ENCODE results near the gene TCERG1.
A peak's percentile ranks its signal among the peaks of the same experiment; 100 is the strongest.

The TCERG1 gene

DNA sequence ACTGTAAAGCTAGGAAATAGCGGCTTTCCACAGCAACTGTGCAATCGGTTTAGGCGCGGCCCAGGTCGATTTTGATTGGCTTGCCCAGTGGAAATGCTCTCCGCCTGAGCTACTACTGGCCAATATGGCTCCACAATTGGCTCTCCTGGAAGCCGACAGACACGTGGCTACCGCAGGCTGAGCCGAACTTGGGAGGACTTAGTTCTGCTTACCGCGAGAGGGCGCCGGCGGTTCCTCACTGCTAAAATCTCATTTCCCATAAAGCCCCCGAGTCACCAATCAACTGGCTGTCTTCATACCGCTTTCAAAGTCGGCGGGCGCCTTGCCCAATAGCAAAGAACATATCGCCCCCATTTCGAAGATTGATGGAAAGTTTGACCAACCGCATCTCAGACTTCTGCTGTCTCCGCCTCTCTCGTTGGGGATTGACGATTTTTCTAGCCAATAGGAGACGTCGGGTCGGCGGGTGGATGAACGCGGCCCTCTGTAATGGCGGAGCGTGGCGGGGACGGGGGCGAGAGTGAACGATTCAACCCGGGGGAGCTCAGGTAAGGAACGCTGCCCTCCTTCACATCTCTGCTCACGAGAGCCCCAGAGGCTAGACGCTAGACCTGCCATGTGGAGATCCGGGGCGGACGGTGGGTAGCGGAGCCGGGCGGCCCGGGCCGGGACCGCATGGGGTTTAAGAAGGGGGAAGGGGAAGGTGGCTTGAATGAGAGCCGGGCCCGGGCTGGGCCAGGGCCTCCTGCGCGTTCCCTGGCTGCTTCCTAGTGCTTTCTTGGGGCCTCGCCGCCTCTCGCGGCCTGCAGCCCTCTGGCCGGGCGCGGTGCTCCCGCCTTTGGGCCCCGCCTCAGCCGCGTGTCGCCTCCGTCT is at the start of gene TCERG1:
Gene TCERG1 (plus strand): TSS at position 473 of the 873 bp plus-strand sequence. CDS start 17 bp downstream, at position 490.
- peak; percentile 99 to 100 for DNase-seq

DNA sequence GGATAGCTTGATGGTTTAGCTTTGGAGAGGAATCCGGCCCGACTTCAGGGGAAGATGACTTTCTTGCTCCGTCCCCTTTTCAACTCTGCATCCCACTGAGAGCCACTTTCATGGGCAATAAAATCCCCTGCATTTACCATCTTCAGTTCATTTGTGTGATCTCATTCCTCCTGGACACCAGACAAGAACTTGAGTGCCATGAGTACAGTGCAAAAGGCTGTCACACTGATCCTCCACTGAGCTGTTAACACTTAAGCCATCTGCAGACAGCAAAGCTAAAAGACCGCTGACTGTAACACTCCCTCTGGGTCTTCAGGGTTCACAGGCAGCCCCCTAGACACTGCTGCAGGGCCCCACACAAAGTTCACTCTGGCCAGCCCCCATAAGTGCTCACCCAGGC is 48.3 kb upstream of the TCERG1 start:
- no peak for DNase-seq

DNA sequence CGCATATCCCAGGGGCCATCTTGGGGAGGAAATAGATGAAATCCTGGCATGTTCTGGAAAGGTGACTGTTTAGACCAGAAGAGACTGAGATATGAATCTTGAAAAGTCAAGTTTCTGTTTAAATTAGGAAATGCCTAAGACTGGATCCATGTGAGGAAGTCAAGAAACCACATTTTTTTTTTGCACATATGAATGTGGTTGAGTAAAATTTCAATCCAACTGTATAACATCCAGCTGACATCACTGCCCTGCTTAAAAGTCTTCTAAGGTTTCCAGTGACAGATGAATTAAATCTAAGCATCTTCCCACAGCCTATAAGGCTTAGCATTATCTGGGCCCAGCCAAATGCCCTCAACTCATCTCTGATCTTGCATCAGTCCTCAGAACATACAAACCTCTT is 47.7 kb upstream of the TCERG1 start:
- DNase-seq = no peak

DNA sequence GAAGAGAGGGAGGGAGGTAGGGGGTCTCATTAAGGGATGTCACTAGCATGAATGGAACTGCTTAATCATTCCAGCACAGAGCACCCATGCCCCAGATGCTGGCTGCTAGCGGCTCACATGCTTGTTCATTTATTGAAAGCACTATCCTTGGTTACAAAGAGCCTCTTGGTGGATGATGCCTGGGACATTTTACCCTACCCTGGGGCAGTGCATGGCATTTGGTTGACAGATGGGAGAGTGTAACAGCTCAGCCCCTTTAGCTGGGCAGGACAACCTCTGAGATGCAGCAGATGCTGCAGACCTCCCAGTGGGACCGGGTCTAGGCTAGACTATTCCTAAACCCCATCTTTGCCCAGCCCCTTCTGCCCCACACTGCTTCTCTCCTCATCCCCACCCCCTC is 46.9 kb upstream of the TCERG1 start:
- no peak for DNase-seq

DNA sequence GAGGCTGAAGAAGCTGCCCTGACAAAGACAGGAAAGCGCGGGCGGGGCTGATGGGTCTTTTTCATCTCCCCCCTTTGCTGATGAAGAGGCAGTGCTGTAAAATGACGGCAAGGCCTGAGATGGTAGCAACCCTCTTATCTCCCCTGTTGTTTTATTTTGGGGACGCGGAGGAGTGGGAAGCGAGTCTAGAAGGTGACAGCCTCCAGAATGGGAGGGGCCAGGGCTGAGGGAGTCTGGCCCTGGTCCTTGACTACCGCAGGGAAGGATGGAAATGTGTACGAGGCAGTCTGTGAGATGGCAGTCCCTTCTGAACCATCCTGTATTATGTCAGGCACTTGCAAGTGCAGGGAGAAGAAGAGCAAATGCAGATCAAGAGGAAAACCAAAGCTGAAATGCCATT is 46.1 kb upstream of the TCERG1 start:
- DNase-seq = no peak

DNA sequence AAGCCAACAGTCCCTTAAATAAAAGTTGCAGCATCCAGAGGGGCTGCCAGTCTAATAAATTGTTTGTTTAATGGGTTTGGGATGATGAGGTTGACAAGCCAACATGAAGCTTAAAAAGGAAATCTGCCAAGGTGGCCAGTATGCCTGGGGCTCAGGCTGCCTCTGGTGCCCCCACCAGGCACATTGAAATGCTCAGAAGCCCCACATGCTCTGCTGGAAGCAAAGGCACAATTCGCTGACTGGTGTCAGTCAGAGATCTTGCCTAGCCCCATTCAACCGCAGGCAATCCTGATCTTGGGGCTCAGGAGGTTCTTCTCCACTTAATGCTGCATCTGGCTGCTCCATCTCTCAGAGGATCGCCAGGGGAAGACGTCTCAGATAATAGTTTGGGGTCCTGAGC is 44.2 kb upstream of the TCERG1 start:
- DNase-seq = no peak

DNA sequence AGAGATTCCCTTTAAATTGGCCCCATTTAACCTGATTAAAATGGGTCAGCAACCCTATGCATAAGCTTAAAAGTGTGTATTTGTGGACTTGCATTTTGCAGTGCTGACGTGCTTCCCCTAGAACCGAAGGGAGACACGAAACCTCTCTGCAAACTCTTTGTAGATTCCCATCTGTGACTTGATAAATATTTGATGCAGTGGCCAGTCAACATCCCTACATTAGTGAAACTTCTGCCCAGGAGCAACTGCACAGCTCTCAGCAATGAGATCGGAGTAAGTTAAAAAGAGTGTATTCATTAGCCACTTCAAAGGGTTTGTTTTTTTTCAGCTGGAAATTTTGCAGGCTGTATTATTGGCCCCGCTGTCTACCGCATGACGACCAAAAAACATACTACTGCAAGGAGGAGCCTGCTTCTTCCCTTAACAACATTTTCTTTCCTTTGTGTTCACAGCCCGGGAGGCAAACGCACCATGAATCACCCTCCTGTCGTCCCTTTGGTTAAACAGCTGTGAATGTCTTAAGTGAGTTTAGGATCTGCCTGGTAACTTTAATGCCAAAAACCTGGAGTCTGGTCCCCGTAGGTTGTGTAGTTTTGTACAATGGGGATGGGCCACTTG is 38.0 kb upstream of the TCERG1 start:
- DNase-seq = no peak

DNA sequence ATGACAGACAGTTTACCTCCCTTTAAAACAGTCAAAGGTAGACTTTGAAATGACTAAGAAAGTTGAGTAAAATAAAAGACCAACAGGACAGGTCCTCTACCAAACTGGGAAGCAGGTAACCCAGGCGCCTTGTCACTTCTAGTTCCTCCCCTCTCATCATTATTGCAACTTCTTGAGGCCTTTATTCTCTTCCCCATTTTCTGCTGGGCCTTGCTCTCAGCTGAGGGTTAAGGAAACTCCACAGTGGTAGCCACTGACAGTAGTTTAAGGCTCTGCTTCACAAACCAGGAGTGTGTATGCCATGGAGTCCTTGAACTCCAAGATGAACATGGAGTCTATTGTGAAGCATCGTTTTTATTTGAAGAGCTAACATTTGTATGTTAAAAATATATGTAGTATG is 36.9 kb upstream of the TCERG1 start:
- no peak for DNase-seq

DNA sequence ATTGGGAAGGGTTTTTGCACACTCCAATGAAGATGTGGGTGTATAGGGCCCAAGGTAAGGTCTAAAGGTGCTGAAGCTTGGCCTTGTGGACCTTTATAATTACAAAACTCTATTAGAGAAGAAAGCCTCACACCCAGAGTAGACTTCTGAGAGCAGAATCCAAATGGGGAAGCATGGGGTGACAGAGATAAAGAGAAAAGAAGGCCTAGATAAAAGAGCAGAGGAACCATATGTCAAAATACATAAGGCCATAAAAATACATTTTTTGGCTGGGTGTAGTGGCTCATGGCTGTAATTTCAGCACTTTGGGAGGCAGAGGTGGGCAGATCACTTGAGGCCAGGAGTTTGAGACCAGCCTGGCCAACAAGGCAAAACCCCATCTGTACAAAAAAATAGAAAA is 27.4 kb upstream of the TCERG1 start:
- DNase-seq = no peak

DNA sequence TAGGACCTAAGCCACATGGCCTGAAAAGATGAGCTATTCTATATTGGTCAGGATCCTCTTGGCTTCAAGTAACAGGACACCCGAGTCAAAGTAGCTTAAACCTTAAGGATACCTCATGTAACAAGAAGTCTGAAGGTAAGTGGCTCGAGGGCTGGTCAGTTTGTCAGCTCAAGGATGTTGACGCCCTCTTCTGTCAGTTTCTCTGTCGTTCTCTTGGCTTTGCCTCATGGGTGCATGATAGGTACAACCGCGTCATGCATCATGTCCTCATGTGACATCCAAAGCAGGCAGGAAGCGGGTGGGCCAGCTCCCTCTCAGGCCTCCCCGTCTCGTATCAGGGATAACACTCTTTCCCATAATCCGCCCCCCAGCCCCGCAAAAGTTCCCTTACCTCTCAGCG is 22.1 kb upstream of the TCERG1 start:
- DNase-seq = no peak

DNA sequence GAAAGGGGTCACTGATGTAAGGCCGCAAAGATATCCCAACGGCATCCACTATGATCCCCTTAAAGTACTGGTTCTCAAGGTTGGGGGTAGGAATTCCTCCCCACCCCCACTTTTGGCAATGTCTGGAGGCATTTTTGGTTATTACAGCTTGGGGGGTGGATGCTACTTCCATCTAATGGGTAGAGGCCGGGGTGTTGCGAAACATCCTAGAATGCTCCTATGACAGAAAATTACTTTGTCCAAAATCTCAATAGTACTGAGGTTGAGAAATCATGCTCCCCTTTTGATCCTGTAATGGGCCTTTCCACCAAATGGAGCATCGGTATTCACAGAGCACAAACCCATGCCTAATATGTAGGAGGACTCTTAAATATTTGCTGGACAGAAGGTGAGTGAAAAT is 20.8 kb upstream of the TCERG1 start:
- no peak for DNase-seq

DNA sequence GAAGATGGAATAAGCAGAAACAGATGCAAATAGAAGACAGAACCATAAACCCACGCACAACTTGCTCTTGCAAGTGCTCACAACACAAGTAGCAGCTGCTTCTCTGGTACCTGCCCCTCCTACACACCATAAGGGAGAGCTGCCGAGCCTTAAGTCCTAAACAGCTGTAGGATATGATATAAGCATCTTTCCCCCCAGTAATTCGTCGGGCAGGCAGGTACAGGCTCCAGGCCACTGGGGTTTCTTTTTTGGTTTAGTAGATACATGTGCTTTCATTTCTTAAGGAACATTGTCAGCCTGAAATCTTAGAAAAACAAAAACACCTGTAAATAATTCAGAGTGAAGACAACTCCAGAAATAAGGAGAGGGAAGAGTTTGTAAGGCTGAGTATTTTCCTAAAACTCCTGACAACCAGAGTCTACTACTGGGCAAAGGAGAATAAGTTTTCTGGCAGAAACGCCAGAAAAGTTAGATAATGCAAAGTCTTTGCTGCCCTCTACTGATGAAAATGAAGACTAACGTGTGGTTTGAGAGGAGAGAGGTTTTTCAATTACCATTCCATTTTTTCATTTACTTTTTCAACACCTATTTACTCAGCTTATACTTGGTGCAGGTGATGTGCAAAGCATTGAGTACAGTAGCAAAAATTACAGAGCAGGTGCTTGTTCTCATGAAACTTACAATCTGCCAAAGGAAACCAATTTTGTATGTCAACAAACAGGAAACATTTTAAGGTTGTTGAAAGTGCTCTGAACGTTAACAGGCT is 20.1 kb upstream of the TCERG1 start:
- DNase-seq = peak in 1 of 2 experiments; percentile 65

DNA sequence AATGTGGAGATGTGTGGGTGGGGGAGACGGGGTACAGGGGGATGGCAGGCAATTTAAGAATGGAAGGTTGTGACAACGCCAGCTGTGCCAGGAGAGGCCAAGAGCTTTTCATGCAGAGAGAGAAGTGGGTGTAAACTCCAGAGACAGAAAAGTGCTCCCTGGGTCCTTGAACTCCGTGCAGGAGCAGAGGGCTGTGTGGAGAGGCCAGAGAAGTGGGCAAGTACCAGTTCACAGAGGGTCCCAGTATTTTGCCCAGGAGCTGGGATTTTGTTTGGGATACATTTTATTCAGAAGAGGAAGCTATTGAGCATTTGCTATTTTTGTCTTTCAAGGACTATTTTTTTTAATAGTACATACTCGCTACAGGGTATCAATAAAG is 19.5 kb upstream of the TCERG1 start:
- DNase-seq = no peak

DNA sequence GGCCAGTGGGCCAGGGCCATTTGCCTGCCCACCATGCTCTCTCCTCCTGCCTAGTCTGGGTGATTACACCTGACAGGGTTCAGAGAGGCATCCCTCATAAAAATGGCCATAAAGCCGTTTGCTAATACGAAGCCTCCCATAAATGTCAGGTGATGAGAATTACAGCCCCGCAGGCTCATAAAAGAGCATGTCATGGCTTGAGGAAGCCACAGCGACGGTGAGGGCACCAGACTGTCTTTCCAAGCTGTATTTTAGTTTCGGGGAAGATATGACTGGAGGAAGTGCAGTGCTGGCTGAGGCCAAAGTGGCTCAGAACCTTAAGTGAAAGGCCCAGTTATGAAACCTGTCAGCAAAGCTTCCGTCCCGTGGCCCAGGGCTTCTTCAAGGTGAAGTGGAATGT is 18.5 kb upstream of the TCERG1 start:
- no peak for DNase-seq

DNA sequence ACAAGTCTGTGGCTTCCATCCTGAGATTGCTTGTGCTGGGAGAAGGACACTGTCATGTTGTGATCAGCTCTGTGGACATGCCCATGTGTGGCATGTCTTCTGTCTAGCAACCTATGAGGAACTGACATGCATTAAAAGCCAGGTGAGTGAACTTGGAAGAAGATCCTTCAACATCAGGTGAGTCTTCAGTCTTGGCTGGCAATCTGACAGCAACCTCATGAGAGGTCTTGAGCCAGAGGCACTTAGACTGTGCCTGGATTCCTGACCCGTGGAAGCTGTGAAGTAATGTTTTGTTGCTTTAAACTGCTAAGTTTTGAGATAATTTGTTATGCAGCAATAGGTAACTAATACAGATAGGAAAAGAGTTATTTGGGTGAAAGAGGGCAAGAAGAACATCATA is 6.8 kb upstream of the TCERG1 start:
- no peak for DNase-seq

DNA sequence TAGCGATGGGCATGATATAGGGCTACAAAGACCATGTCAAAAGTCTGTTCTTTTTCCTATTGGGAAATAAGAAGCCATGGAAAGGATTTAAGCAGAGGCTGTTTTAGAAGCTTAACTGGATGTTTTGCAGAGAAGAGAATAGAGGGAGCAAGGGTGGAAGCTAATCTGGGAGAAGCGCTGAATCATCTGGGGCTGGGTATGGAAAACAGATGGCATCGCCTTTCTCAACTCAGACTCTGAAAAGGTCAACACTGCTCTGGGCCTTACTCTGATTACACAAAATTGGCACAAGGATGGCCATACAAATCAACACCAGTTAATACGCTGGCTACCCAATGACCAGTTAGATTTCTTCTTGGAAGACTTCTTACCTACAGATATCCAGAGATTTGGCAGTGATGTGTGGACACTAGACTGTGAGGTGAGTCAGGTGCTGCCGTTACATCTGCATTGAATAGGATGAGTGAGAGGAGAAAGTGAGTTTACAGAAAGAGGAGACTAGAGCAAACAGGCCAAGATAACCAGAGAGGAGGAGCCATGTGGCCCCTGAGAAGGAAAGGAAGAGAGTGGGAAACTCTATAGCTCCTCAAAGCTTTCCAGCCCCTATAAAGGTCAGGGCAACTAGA is 6.2 kb upstream of the TCERG1 start:
- DNase-seq = peak in 1 of 2 experiments; percentile 3

DNA sequence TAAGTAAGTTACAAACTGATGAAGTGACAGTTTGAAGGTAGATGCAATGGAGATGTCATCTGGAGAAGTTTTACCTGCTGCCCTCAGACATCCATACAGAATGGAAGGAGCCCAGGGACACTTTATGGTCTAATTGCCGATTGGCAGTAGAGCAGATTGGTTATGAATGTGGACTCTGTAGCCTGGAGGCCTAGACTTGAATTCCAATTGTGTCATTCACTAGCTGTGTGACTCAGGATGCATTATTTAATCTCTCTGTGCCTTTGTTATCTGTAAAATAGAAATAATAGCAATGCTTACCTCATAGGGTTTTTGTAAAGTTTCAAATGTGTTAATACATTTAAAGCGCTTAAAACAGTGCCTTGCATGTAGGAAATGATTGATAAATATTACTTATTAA is 5.2 kb upstream of the TCERG1 start:
- no peak for DNase-seq

DNA sequence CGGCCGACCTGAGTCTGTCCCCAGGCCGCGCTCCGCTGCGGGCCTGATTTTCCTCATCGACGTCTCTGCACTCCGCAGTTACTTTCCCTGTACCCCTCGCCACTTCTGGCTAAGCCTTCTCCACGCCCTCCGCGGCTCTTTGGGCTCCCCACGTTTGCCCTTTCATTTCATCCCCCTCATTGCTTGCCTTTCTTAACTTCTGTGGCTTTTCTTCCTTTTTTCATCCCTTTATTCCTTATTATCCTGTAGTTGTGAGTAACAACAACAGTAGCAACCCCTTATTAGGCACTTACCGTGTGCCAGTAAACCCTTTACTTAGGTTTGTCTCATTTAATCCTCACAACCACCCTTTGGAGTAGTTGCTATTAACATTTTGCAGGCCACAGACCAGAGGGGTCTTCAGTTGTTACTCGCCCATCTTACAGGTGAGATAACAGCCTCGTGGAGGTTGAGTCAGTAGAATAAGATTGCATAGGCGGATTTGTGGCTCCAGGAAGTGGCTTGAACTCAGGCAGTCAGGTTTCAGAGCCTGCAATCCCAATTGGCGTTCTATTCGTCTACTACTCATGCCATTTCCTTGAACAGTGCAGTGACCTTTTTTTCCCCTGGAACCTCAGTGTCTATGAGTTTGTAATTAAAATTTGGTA is 724 bp downstream of the TCERG1 start:
- no peak for DNase-seq

DNA sequence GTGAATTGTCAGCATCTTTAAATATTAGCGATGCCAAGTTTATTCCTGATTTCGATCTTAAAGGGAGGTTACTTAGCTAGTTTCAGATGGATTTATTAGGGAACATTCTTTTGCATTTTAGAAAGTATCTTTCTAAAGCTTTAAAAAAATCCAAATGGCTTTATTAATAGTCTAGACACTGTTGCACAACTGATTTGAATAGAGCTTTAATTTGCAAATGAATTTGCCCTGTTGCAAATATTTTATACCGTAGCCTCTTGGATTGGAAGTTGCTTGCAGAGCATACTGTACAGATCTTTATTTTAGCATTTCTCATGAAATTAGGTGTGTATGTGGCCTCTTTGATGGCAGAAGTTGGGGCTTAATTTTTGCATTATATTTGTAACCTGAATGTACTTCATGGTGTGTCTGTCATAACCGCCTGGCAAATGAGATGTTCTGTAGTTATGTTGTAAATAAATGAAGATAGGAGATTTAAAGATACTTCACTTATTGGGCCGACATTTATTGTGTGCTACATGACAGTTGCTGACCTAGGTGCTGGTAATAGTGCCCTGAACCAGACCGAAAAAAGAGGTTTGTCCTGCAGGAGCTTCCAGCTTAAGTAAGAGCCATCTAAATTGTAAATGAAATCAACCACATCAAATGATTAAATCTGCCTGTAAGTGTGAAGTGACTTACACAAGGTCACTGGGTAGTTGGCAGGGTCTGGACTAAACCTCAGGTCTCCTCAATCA is 1.8 kb downstream of the TCERG1 start:
- no peak for DNase-seq

DNA sequence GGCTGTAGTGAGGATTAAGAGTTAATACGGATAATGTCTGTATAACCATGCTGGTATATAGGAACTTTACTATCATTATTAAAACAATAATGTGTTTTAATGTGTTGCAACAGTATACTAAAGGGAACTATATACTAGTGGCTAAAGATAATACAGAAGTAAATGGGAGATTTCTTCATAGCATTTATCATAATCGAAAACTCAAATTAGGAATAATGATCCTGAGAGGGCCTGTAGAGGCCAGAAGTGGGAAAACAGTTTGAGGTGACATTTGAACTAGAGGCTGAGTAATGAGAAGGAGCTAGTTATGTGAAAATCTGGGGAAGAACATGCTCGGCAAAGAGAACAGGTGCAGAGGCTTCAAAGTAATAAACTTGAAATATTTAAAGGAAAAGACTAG is 2.9 kb downstream of the TCERG1 start:
- no peak for DNase-seq

DNA sequence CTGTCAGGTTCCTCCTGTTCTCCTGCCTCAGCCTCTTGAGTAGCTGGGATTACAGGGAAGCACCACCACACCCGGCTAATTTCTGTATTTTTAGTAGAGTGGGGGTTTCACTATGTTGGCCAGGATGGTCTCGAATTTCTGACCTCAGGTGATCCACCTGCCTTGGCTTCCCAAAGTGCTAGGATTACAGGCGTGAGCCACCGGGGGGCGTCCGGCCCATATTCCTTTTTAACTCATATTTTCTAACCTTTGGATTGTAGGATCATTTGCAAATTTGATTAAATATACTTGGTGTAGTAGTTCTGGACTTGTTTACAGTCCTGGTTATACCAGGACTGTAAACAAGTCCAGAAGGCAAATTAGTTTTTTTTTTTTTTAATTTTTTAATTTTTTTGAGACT is 4.3 kb downstream of the TCERG1 start:
- DNase-seq = no peak

DNA sequence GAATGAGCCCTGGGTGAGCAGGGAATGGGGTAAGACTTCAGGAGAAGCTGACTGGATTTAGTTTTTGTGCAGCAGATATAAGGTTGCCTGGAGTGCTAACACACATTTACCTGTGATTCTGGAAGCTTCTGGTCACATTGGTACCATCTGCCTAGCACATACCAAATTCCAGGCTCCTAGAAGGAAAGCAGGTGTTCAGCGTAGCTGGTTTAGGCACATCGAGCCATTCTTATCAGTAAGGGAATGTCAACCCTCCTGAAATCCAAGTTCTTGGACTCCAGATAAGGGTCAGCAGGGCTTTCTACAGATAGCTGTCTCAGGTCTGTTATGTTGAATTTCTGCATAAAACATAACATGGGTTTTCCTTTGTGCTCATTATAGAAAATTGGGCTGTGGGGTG is 10.3 kb downstream of the TCERG1 start:
- DNase-seq = no peak

Measured in NCI-H446 (cell line).